GM12872 (cell line): ENCODE results near the gene MAGI2.

Experiments used
- TF ChIP-seq, protein P1 (sequence below): IDR thresholded peaks from 3 replicates; pipeline ENCODE4 v1.5.1; 2011; ENCODE audit warnings: low read depth, mild to moderate bottlenecking, low read length, moderate library complexity; ENCODE audit not compliant: insufficient read depth

MAGI2 gene

DNA sequence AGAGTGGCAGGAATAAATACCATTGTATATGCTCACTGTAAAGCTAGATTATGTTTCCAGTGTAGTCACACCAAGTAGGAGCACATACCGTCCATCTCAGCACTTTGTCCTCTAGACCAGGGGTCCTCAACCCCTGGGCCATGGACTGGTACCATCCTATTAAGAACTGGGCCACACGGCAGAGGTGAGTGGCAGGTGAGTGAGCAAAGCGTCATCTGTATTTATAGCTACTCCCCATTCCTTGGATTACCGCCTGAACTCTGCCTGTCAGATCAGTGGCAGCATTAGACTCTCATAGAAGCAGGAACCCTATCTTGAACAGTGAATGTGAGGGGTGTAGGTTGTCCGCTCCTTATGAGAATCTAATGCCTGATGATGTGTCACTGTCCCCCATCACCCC, 735.3 kb downstream of the MAGI2 start:
- TF ChIP-seq, protein P1, sequence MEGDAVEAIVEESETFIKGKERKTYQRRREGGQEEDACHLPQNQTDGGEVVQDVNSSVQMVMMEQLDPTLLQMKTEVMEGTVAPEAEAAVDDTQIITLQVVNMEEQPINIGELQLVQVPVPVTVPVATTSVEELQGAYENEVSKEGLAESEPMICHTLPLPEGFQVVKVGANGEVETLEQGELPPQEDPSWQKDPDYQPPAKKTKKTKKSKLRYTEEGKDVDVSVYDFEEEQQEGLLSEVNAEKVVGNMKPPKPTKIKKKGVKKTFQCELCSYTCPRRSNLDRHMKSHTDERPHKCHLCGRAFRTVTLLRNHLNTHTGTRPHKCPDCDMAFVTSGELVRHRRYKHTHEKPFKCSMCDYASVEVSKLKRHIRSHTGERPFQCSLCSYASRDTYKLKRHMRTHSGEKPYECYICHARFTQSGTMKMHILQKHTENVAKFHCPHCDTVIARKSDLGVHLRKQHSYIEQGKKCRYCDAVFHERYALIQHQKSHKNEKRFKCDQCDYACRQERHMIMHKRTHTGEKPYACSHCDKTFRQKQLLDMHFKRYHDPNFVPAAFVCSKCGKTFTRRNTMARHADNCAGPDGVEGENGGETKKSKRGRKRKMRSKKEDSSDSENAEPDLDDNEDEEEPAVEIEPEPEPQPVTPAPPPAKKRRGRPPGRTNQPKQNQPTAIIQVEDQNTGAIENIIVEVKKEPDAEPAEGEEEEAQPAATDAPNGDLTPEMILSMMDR: no peak

DNA sequence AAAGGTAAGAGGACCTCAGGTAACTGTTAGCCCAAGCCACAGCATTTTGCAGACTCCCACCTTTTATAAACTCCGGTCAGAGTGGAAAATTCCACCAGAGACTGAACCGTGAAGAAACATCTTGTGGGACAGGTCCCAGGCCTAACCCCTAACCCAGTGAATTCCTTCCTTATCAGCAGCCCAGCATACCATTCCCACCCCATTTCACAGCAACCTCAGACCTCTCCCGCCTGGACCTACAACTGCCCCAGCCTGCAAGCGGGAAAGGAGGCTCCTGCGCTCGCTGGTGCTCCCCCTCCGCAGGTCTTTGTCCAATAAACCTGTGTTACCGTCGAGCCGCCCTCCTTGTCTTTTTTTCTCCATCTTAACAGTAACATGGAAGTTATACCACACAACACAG, 736.6 kb downstream of the MAGI2 start:
- TF ChIP-seq, protein P1: no peak

DNA sequence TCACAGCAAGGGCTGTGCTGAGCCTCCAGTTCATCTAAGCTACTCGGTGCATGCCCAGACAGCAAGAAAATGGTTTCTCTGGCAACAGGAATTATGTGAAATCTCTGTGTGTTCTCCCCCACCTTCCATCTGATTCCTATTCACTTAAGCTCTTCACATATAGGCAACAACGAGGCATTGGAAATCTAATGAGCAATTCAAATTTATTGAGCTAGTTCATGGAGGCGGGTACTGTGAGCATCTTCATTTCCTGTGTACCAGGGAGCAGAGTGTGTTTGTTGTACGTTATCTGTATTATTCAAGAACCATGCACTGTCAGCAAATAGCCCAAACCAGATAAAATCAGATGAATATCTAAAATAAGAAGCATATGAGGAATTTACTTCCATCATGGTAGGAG, 739.1 kb downstream of the MAGI2 start:
- TF ChIP-seq, protein P1: no peak

DNA sequence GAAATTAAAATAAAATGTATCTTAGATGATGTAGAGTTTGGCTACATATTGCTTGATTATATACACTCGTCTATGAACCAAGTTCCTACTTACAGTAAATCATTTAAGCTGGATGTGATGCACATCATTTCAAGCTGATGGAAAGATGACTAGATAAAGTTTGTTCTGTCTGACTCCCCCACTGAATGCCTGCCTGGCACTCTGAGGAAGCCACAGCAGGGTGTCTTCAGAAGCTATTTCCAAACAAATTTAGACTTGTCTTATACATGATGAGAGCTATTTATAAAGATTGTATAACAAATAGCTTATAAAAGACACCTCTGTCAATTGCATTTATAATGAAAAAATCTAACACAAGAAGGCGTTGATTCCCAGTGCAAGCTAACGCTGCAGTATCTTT, 741.4 kb downstream of the MAGI2 start:
- TF ChIP-seq, protein P1: no peak

DNA sequence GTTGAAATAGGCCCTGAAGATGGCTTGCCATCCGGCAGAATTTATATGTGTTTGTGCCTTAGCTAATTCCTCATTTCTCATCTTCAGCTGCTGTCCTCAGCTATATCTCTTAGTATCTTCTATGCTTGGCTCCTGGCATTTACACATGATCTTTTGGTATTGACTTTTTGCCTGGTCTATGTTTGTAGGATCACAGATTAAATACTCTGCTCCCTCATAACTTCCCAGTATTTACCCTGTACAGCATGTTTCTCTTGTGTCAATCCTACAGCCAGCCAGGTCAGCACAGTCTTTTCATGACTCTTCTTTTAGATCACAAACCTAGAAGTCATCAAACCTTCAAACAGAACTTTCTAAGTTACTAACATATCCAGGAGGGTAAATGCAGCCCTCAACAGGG, 743.8 kb downstream of the MAGI2 start:
- TF ChIP-seq, protein P1: no peak

DNA sequence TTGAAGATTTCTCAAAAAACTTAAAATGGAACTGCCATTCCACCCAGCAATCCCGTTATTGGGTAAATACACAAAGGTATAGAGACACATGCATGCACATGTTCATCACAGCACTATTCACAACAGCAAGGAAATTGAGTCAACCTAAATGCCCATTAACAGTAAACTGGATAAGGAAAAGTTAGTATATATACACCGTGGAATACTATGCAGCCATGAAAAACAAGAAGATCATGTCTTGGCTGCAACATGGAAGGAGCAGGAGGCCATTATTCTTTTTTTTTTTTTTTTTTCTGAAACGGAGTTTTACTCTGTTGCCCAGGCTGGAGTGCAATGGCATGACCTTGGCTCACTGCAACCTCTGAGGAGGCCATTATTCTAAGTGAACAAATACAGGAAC, 749.0 kb downstream of the MAGI2 start:
- TF ChIP-seq, protein P1: no peak

DNA sequence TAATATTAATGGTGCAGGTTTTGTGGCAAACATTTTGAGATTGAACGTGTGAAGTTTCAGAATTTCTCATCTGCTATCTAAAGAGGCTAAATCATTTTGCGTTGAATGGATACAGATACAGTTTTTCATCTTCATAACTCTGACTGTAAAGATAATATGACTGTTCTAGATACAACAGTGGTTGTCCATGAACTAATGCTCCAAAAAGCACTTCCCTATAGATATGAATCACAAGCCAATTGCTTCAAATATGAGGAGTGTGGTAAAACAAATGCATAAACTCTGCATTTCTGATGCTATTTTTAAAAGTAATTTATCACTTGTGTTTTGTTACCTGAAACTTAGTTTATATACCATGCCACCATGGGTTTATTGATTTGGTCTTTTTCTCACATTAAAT, 750.1 kb downstream of the MAGI2 start:
- TF ChIP-seq, protein P1: no peak

DNA sequence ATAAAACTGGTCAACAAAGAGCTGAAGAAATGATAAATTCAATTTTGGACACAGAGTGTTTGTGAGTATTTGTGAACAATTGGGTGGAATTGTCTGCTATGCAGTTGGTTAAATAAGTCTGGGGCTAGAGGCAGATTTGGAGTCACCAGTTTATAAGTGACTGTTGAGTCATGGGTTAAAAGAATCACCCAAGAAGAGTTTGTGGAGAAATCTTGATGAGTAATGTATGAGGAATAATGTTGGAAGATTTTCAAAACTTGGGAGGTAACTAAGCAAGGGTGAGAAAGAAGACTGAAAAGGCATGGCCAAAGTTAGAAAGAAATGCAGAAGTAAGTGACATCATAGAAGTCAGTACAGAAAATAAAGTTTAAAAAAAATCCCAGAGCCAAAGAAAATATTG, 750.7 kb downstream of the MAGI2 start:
- TF ChIP-seq, protein P1: no peak
